IMR-90 (cell line): ENCODE data around the gene PEF1. TPM values are rescaled to one million over a fixed set of nuclear protein-coding genes. Genes with fewer than 3 reads are reported as not detected.

Experiments
- ATAC-seq: fragments of 200-7000 bp; cut with Tn5 transposase; 2 replicates; pipeline ENCODE4 v1.9.1; 2020; ENCODE audit warnings: low read depth, mild to moderate bottlenecking, moderate library complexity
- BruUV-seq: library from RNA; stranded (reverse); fragments of 400-500 nt; replicated peaks from 2 replicates; lab custom pipeline; 2021; lab: Mats Ljungman, UMichigan
- CTCF ChIA-PET: fragments of 300-600 bp; formaldehyde crosslinking; extraction: SDS; loops from one replicate; lab custom pipeline; 2021; ENCODE audit warnings: antibody characterized with exemption; lab: Yijun Ruan, JAX
- POLR2A ChIA-PET: fragments of 300-600 bp; sonication (Branson Sonifier 250); formaldehyde crosslinking; loops from one replicate; lab custom pipeline; 2022; ENCODE audit warnings: antibody characterized with exemption; ENCODE audit not compliant: unreplicated experiment; lab: Charles Lee
- DNase-seq: peaks from one replicate; pipeline ENCODE4 v3.0.0; 2013
- H2AFZ ChIP-seq: replicated peaks from 2 replicates; pipeline ENCODE3; 2013; ENCODE audit warnings: low read length, mild to moderate bottlenecking; ENCODE audit not compliant: poor library complexity
- H2AK5ac ChIP-seq: 2 replicates; pipeline ENCODE4 v1.6.1; 2013; ENCODE audit warnings: low read depth, low read length, inconsistent platforms
- H2AK9ac ChIP-seq: replicated peaks from 2 replicates; pipeline ENCODE3; 2013; ENCODE audit warnings: mild to moderate bottlenecking, low read depth, low read length, moderate library complexity; ENCODE audit not compliant: poor library complexity
- H2BK120ac ChIP-seq: 2 replicates; pipeline ENCODE4 v1.6.1; 2013; ENCODE audit warnings: low read depth, low read length, inconsistent platforms
- H2BK15ac ChIP-seq: 3 replicates; pipeline ENCODE4 v1.6.1; 2013; ENCODE audit warnings: low read depth, low read length, inconsistent platforms
- H2BK20ac ChIP-seq: 2 replicates; pipeline ENCODE4 v1.6.1; 2013; ENCODE audit warnings: low read depth, mild to moderate bottlenecking, inconsistent platforms, low read length, moderate library complexity
- H2BK5ac ChIP-seq: 2 replicates; pipeline ENCODE4 v1.6.1; 2013; ENCODE audit warnings: mild to moderate bottlenecking, low read depth, low read length, inconsistent platforms; ENCODE audit not compliant: poor library complexity, severe bottlenecking
- H3K14ac ChIP-seq: replicated peaks from 2 replicates; pipeline ENCODE4 v1.6.1; 2013; ENCODE audit warnings: low read depth, low read length, inconsistent platforms
- H3K18ac ChIP-seq: 2 replicates; pipeline ENCODE4 v1.6.1; 2013; ENCODE audit warnings: low read depth, low read length, control low read depth
- H3K23ac ChIP-seq: 2 replicates; pipeline ENCODE4 v1.6.1; 2013; ENCODE audit warnings: low read depth, low read length, inconsistent platforms
- H3K27ac ChIP-seq: 2 replicates; pipeline ENCODE4 v1.5.1; 2013; ENCODE audit warnings: mild to moderate bottlenecking, control low read depth, low read length; ENCODE audit not compliant: insufficient read depth
- H3K27me3 ChIP-seq: 2 replicates; pipeline ENCODE4 v1.6.1; 2013; ENCODE audit warnings: low read length; ENCODE audit not compliant: control insufficient read depth, insufficient read depth
- H3K36me3 ChIP-seq: 2 replicates; pipeline ENCODE4 v1.6.1; 2013; ENCODE audit warnings: low read length, mixed read lengths; ENCODE audit not compliant: control insufficient read depth, insufficient read depth
- H3K4ac ChIP-seq: 2 replicates; pipeline ENCODE4 v1.6.1; 2013; ENCODE audit warnings: low read depth, low read length, inconsistent platforms
- H3K4me1 ChIP-seq: 2 replicates; pipeline ENCODE4 v1.6.1; 2013; ENCODE audit warnings: low read length, mixed read lengths; ENCODE audit not compliant: control insufficient read depth, insufficient read depth
- H3K4me2 ChIP-seq: 2 replicates; pipeline ENCODE4 v1.6.1; 2013; ENCODE audit warnings: low read depth, mild to moderate bottlenecking, control low read depth, low read length, moderate library complexity
- H3K4me3 ChIP-seq: 2 replicates; pipeline ENCODE4 v1.5.1; 2013; ENCODE audit warnings: low read depth, mild to moderate bottlenecking, control low read depth, low read length, moderate library complexity; ENCODE audit not compliant: insufficient read depth
- H3K56ac ChIP-seq: 2 replicates; pipeline ENCODE4 v1.6.1; 2013; ENCODE audit warnings: low read length, inconsistent platforms; ENCODE audit not compliant: insufficient read depth; ENCODE audit errors: extremely low read depth
- H3K79me1 ChIP-seq, 2 experiments: 2 replicates each; pipeline ENCODE4 v1.6.1; 2013; ENCODE audit warnings: low read length in 2 of 2, inconsistent platforms in 1 of 2, low read depth in 1 of 2
- H3K9ac ChIP-seq: 2 replicates; pipeline ENCODE4 v1.6.1; 2013; ENCODE audit warnings: low read depth, low read length, control low read depth
- H3K9me1 ChIP-seq: 2 replicates; pipeline ENCODE4 v1.6.1; 2013; ENCODE audit warnings: low read length, inconsistent platforms; ENCODE audit not compliant: insufficient read depth
- H3K9me3 ChIP-seq: 2 replicates; pipeline ENCODE4 v1.6.1; 2013; ENCODE audit warnings: low read length; ENCODE audit not compliant: control insufficient read depth, insufficient read depth
- H4K20me1 ChIP-seq: 2 replicates; pipeline ENCODE4 v1.6.1; 2013; ENCODE audit warnings: low read length, inconsistent platforms; ENCODE audit not compliant: insufficient read depth
- H4K5ac ChIP-seq: 2 replicates; pipeline ENCODE4 v1.6.1; 2013; ENCODE audit warnings: mild to moderate bottlenecking, low read depth, low read length, control low read depth
- H4K8ac ChIP-seq, 2 experiments: 2 replicates each; pipeline ENCODE4 v1.6.1; 2013; ENCODE audit warnings: low read depth in 2 of 2, low read length in 2 of 2, control low read depth in 1 of 2, inconsistent platforms in 1 of 2
- H4K91ac ChIP-seq: 2 replicates; pipeline ENCODE4 v1.6.1; 2013; ENCODE audit warnings: low read depth, low read length, inconsistent platforms; ENCODE audit not compliant: insufficient read depth
- FOS ChIP-seq: fragments of 150-350 bp; IDR thresholded peaks from 2 replicates; pipeline ENCODE4 v1.6.1; 2016; ENCODE audit warnings: low read depth, low read length
- MAZ ChIP-seq: IDR thresholded peaks from 2 replicates; pipeline ENCODE4 v1.6.1; 2012; ENCODE audit warnings: low read depth, mild to moderate bottlenecking, low read length, improper control_type of control experiment, moderate library complexity, borderline replicate concordance
- MXI1 ChIP-seq: IDR thresholded peaks from 2 replicates; pipeline ENCODE4 v1.6.1; 2012; ENCODE audit warnings: low read depth, mild to moderate bottlenecking, low read length, moderate library complexity, borderline replicate concordance
- RAD21 ChIP-seq: IDR thresholded peaks from 2 replicates; pipeline ENCODE4 v1.6.1; 2012; ENCODE audit warnings: low read length, improper control_type of control experiment
- WGBS, 2 experiments: methylation state at CpG; one replicate each; pipeline versions ENCODE4 v1.1.5 to v1.1.7; 2013; ENCODE audit warnings: missing lambda C conversion rate in 2 of 2; ENCODE audit not compliant: insufficient read length in 1 of 2; ENCODE audit errors: extremely low coverage in 2 of 2; 5-methylcytosine and 5-hydroxymethylcytosine counted together
- dilution Hi-C: fragments of 300-500 bp; cut with HindIII; formaldehyde crosslinking; loops from one replicate; pipeline ENCODE4 v1.14.3; 2018; ENCODE audit warnings: low sequenced_read_pairs; ENCODE audit not compliant: unreplicated experiment
- in situ Hi-C: fragments of 300-500 bp; cut with MboI; formaldehyde crosslinking; loops from 3 replicates; pipeline ENCODE4 v1.14.3; 2019; ENCODE audit warnings: low sequenced_read_pairs, inconsistent platforms, mixed read lengths
- intact Hi-C: fragments of 100-400 bp; cut with micrococcal nuclease; formaldehyde crosslinking; loops from 2 replicates; pipeline ENCODE4 v1.10.0; 2022
- polyA plus RNA-seq, 3 experiments: library from polyadenylated mRNA; depleted of rRNA; stranded (reverse); fragments of >200 nt; gene quantifications; 2 replicates each; pipeline ENCODE4 v1.2.3, GENCODE V29; 2012; ENCODE audit warnings: low replicate concordance in 1 of 3
- total RNA-seq: library from RNA; depleted of rRNA; stranded (reverse); fragments of >200 nt; gene quantifications from 2 replicates; pipeline ENCODE4 v1.2.3, GENCODE V29; 2012
- TF ChIP-seq, protein P1 (sequence below): conservative IDR thresholded peaks from 2 replicates; pipeline ENCODE4 v1.5.1; 2012; ENCODE audit warnings: mild to moderate bottlenecking, low read depth, low read length, improper control_type of control experiment

Gene PEF1
- total and polyA plus RNA-seq, 2 of the 4 experiments (the other 2 are of a cell fraction), result 84.2 to 104 TPM

GRCh38 chr1:31659889-31660288, 15.2 kb upstream of the PEF1 start:
- no peak for DNase-seq
- H3K4me3 ChIP-seq, result no peak overlapping the region
- H2BK15ac ChIP-seq, result no peak overlapping the region
- H3K9me3 ChIP-seq, result no peaks in the 10 kb centered on the region
- H3K14ac ChIP-seq, result no peak overlapping the region
- no peak overlapping the region for H3K27ac ChIP-seq
- no peak overlapping the region for H3K9ac ChIP-seq
- no peaks in the 10 kb centered on the region for H3K9me1 ChIP-seq
- H3K36me3 ChIP-seq, result peaks cover 77% of the 10 kb centered on the region
- CTCF ChIA-PET, result no interaction called here
- H3K56ac ChIP-seq, result no peak overlapping the region
- in situ Hi-C loops (loop anchor here (5.0 to 10.0 kb wide), 3 partner anchors 85 to 302 kb away; no protein-coding TSS in a partner anchor), dilution Hi-C loops (no loop called here), intact Hi-C loops (loop anchor here (5.0 kb wide), 1 partner anchor 302 kb away; no protein-coding TSS in a partner anchor)
- H3K4me1 ChIP-seq, result no peaks in the 10 kb centered on the region
- no CpG with 5 or more reads among the region's 3 CpGs for WGBS, 2 experiments
- no peak overlapping the region for H2AFZ ChIP-seq
- no peak for ATAC-seq
- TF ChIP-seq RAD21, result no peak
- no peak for TF ChIP-seq MAZ
- TF ChIP-seq, protein P1, sequence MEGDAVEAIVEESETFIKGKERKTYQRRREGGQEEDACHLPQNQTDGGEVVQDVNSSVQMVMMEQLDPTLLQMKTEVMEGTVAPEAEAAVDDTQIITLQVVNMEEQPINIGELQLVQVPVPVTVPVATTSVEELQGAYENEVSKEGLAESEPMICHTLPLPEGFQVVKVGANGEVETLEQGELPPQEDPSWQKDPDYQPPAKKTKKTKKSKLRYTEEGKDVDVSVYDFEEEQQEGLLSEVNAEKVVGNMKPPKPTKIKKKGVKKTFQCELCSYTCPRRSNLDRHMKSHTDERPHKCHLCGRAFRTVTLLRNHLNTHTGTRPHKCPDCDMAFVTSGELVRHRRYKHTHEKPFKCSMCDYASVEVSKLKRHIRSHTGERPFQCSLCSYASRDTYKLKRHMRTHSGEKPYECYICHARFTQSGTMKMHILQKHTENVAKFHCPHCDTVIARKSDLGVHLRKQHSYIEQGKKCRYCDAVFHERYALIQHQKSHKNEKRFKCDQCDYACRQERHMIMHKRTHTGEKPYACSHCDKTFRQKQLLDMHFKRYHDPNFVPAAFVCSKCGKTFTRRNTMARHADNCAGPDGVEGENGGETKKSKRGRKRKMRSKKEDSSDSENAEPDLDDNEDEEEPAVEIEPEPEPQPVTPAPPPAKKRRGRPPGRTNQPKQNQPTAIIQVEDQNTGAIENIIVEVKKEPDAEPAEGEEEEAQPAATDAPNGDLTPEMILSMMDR, result no peak
- TF ChIP-seq MXI1, result no peak
- TF ChIP-seq FOS, result no peak
- H3K23ac ChIP-seq, result no peak overlapping the region
- no peak overlapping the region for H2BK20ac ChIP-seq
- no peaks in the 10 kb centered on the region for H3K27me3 ChIP-seq
- H3K4me2 ChIP-seq, result no peak overlapping the region
- no TSS peak for BruUV-seq
- H2BK5ac ChIP-seq, result no peak overlapping the region
- H4K20me1 ChIP-seq, result no peaks in the 10 kb centered on the region
- no peak overlapping the region for H2AK5ac ChIP-seq
- POLR2A ChIA-PET, result no interaction called here
- no peak overlapping the region for H4K8ac ChIP-seq
- H3K79me1 ChIP-seq, result no peaks in the 10 kb centered on the region; a peak in 1 of 4 replicates
- no peak overlapping the region for H4K91ac ChIP-seq
- no peak overlapping the region for H3K4ac ChIP-seq
- no peak overlapping the region for H2AK9ac ChIP-seq
- H3K18ac ChIP-seq, result no peak overlapping the region
- no peak overlapping the region for H4K5ac ChIP-seq
- no peak overlapping the region for H2BK120ac ChIP-seq
